H1 (cell line): ENCODE results near the gene RBM46. TPM values are rescaled to one million over a fixed set of nuclear protein-coding genes. Genes with fewer than 3 reads are reported as not detected.

Source experiments
- CTCF ChIA-PET: fragments of 300-600 bp; sonication (Branson Sonifier 250); formaldehyde crosslinking; loops from one replicate; lab custom pipeline; 2021; ENCODE audit not compliant: partially characterized antibody; lab: Charles Lee
- POLR2A ChIA-PET: fragments of 300-600 bp; sonication (Branson Sonifier 250); formaldehyde crosslinking; loops from one replicate; lab custom pipeline; 2021; ENCODE audit warnings: inconsistent platforms; ENCODE audit not compliant: partially characterized antibody; lab: Charles Lee
- DNase-seq, 2 experiments: peaks; one replicate each; pipeline versions ENCODE4 v3.0.0 to v3.0.0-alpha.2; 2010 to 2022; ENCODE audit warnings: low spot score in 2 of 2, low read depth in 1 of 2, mixed read lengths in 1 of 2
- FAIRE-seq: peaks from 2 replicates; lab custom pipeline; 2011; peaks lifted over from hg19 to GRCh38; lab: Jason Lieb, UNC
- H2AFZ ChIP-seq: 2 replicates; pipeline ENCODE4 v1.8.1; 2012; ENCODE audit warnings: low read length, inconsistent platforms
- H2AK5ac ChIP-seq: 2 replicates; pipeline ENCODE4 v1.6.1; 2013; ENCODE audit warnings: low read depth, low read length
- H2BK120ac ChIP-seq: replicated peaks from 2 replicates; pipeline ENCODE3; 2013; ENCODE audit warnings: low read depth, low read length, inconsistent platforms
- H2BK12ac ChIP-seq: 2 replicates; pipeline ENCODE4 v1.6.1; 2013; ENCODE audit warnings: low read depth, low read length
- H2BK15ac ChIP-seq: 2 replicates; pipeline ENCODE4 v1.6.1; 2013; ENCODE audit warnings: low read length
- H2BK20ac ChIP-seq: 2 replicates; pipeline ENCODE4 v1.6.1; 2013; ENCODE audit warnings: low read length
- H2BK5ac ChIP-seq: 2 replicates; pipeline ENCODE4 v1.6.1; 2013; ENCODE audit warnings: low read depth, low read length
- H3K14ac ChIP-seq: 2 replicates; pipeline ENCODE4 v1.6.1; 2013; ENCODE audit warnings: inconsistent platforms; ENCODE audit not compliant: insufficient read length
- H3K18ac ChIP-seq: 2 replicates; pipeline ENCODE4 v1.6.1; 2013; ENCODE audit warnings: low read length; ENCODE audit errors: extremely low read depth
- H3K23ac ChIP-seq: 2 replicates; pipeline ENCODE4 v1.6.1; 2013; ENCODE audit warnings: inconsistent platforms; ENCODE audit not compliant: insufficient read length
- H3K23me2 ChIP-seq: 2 replicates; pipeline ENCODE4 v1.6.1; 2013; ENCODE audit warnings: low read depth, low read length
- H3K27ac ChIP-seq: 2 replicates; pipeline ENCODE4 v1.6.1; 2011; ENCODE audit warnings: low read depth, low read length, inconsistent platforms
- H3K27me3 ChIP-seq, 4 experiments: replicated peaks in 1 of 4; 1 replicate in 1 of 4; 2 replicates in 3 of 4; pipeline versions ENCODE4 v1.6.1 to v1.8.1; 2011 to 2013; ENCODE audit warnings: low read length in 3 of 4, mild to moderate bottlenecking in 3 of 4, inconsistent platforms in 2 of 4, mixed read lengths in 2 of 4, moderate library complexity in 1 of 4; ENCODE audit not compliant: control insufficient read depth in 3 of 4, insufficient read depth in 3 of 4; ENCODE audit errors: extremely low read depth in 1 of 4
- H3K36me3 ChIP-seq, 4 experiments: 2 replicates each; pipeline versions ENCODE4 v1.6.1 to v1.8.1; 2011 to 2013; ENCODE audit warnings: mild to moderate bottlenecking in 4 of 4, low read length in 3 of 4, moderate library complexity in 2 of 4, control low read depth in 1 of 4, inconsistent platforms in 1 of 4; ENCODE audit not compliant: insufficient read depth in 4 of 4, control insufficient read depth in 2 of 4
- H3K4ac ChIP-seq: replicated peaks from 2 replicates; pipeline ENCODE3; 2013; ENCODE audit warnings: low read length, low read depth, mixed read lengths, inconsistent platforms; ENCODE audit not compliant: insufficient read length
- H3K4me1 ChIP-seq, 4 experiments: replicated peaks in 1 of 4; 1 replicate in 1 of 4; 2 replicates in 3 of 4; pipeline versions ENCODE4 v1.6.1 to v1.8.1; 2011 to 2013; ENCODE audit warnings: low read length in 3 of 4, inconsistent platforms in 2 of 4, mixed read lengths in 1 of 4; ENCODE audit not compliant: insufficient read depth in 4 of 4, control insufficient read depth in 3 of 4
- H3K4me2 ChIP-seq, 2 experiments: 2 replicates each; pipeline versions ENCODE4 v1.6.1 to v1.8.1; 2011 to 2013; ENCODE audit warnings: low read depth in 2 of 2, low read length in 2 of 2, control low read depth in 1 of 2, inconsistent platforms in 1 of 2, mild to moderate bottlenecking in 1 of 2; ENCODE audit not compliant: insufficient read depth in 1 of 2
- H3K4me3 ChIP-seq, 4 experiments: fragments of 200-600, 300-600 bp in 1 of 4; sonication (generic), shearing (Covaris generic), sonication (Bioruptor Twin) in 1 of 4; 2 replicates each; pipeline versions ENCODE4 v1.5.1 to v1.8.1; 2011 to 2016; ENCODE audit warnings: low read length in 4 of 4, low read depth in 3 of 4, control low read depth in 2 of 4, inconsistent platforms in 2 of 4, mild to moderate bottlenecking in 2 of 4, mixed read lengths in 1 of 4, moderate library complexity in 1 of 4; ENCODE audit not compliant: insufficient read depth in 2 of 4; ENCODE audit errors: extremely low read depth in 1 of 4
- H3K56ac ChIP-seq: replicated peaks from 2 replicates; pipeline ENCODE3; 2013; ENCODE audit warnings: low read depth, mild to moderate bottlenecking, mixed read lengths, low read length, inconsistent platforms; ENCODE audit not compliant: insufficient read length
- H3K79me1 ChIP-seq: 2 replicates; pipeline ENCODE4 v1.6.1; 2013; ENCODE audit warnings: low read depth, low read length, control low read depth
- H3K79me2 ChIP-seq, 2 experiments: 2 replicates each; pipeline versions ENCODE4 v1.6.1 to v1.8.1; 2012 to 2013; ENCODE audit warnings: low read length in 2 of 2, mild to moderate bottlenecking in 2 of 2, inconsistent platforms in 1 of 2; ENCODE audit not compliant: insufficient read depth in 2 of 2, control insufficient read depth in 1 of 2
- H3K9ac ChIP-seq, 4 experiments: replicated peaks in 1 of 4; 1 replicate in 1 of 4; 2 replicates in 3 of 4; pipeline versions ENCODE4 v1.6.1 to v1.8.1; 2011 to 2013; ENCODE audit warnings: low read depth in 3 of 4, low read length in 3 of 4, control low read depth in 2 of 4, mild to moderate bottlenecking in 2 of 4, moderate library complexity in 2 of 4, inconsistent platforms in 1 of 4; ENCODE audit errors: extremely low read depth in 1 of 4
- H3K9me3 ChIP-seq, 2 experiments: 2 replicates each; pipeline versions ENCODE4 v1.6.1 to v1.8.1; 2012 to 2013; ENCODE audit warnings: mild to moderate bottlenecking in 2 of 2, moderate library complexity in 2 of 2, control low read depth in 1 of 2, inconsistent platforms in 1 of 2, low read depth in 1 of 2, low read length in 1 of 2, mixed read lengths in 1 of 2; ENCODE audit not compliant: insufficient read depth in 2 of 2
- H4K20me1 ChIP-seq, 2 experiments: replicated peaks in 1 of 2; 2 replicates each; pipeline versions ENCODE3 to v1.8.1; 2011 to 2013; ENCODE audit warnings: inconsistent platforms in 2 of 2, low read length in 2 of 2, mild to moderate bottlenecking in 1 of 2; ENCODE audit not compliant: insufficient read depth in 2 of 2, control insufficient read depth in 1 of 2
- H4K5ac ChIP-seq: 2 replicates; pipeline ENCODE4 v1.6.1; 2013; ENCODE audit warnings: low read length, low read depth, mixed read lengths, inconsistent platforms; ENCODE audit not compliant: insufficient read length
- H4K8ac ChIP-seq: 2 replicates; pipeline ENCODE4 v1.8.0; 2013; ENCODE audit warnings: mild to moderate bottlenecking, moderate library complexity, low read length, inconsistent platforms; ENCODE audit not compliant: insufficient read depth; ENCODE audit errors: extremely low read depth
- H4K91ac ChIP-seq: replicated peaks from 2 replicates; pipeline ENCODE3; 2013; ENCODE audit warnings: low read length, mixed read lengths, inconsistent platforms; ENCODE audit not compliant: insufficient read length
- CEBPB ChIP-seq: IDR thresholded peaks from 2 replicates; pipeline ENCODE4 v1.6.1; 2012; ENCODE audit warnings: low read depth, low read length
- FOSL1 ChIP-seq: IDR thresholded peaks from 2 replicates; pipeline ENCODE4 v1.6.1; 2011; ENCODE audit warnings: mild to moderate bottlenecking, low read depth, low read length, moderate library complexity; ENCODE audit not compliant: insufficient read depth
- GABPA ChIP-seq: IDR thresholded peaks from 2 replicates; pipeline ENCODE4 v1.6.1; 2011; ENCODE audit warnings: mild to moderate bottlenecking, low read length, moderate library complexity, borderline replicate concordance; ENCODE audit not compliant: insufficient read depth
- GTF2F1 ChIP-seq: IDR thresholded peaks from 2 replicates; pipeline ENCODE4 v1.6.1; 2012; ENCODE audit warnings: low read depth, low read length, improper control_type of control experiment, borderline replicate concordance
- NRF1 ChIP-seq: IDR thresholded peaks from 2 replicates; pipeline ENCODE4 v1.6.1; 2011; ENCODE audit warnings: mild to moderate bottlenecking, low read depth, low read length, improper control_type of control experiment
- RAD21 ChIP-seq, 2 experiments: IDR thresholded peaks in 1 of 2; conservative IDR thresholded peaks in 1 of 2; 2 replicates each; pipeline ENCODE4 v1.6.1; 2011; ENCODE audit warnings: low read depth in 2 of 2, low read length in 2 of 2, improper control_type of control experiment in 1 of 2, inconsistent platforms in 1 of 2, mild to moderate bottlenecking in 1 of 2, moderate library complexity in 1 of 2
- RNF2 ChIP-seq: fragments of 200-900, 300-1000 bp; sonication (generic); IDR thresholded peaks from 2 replicates; pipeline ENCODE4 v1.7.1; 2016; ENCODE audit warnings: borderline replicate concordance, low read depth, mild to moderate bottlenecking, antibody characterized with exemption, low read length; ENCODE audit not compliant: poor library complexity, severe bottlenecking; ENCODE audit errors: missing control alignments
- SP1 ChIP-seq: IDR thresholded peaks from 2 replicates; pipeline ENCODE4 v1.6.1; 2011; ENCODE audit warnings: low read depth, low read length
- SP2 ChIP-seq: IDR thresholded peaks from 2 replicates; pipeline ENCODE4 v1.6.1; 2012; ENCODE audit warnings: mild to moderate bottlenecking, low read length, inconsistent platforms
- WGBS, 2 experiments: shearing (Covaris generic) in 1 of 2; methylation state at CpG; one replicate each; pipeline versions ENCODE4 v1.1.6 to v1.1.7; 2013 to 2015; ENCODE audit warnings: low lambda C conversion rate in 2 of 2, mixed read lengths in 2 of 2, inconsistent platforms in 1 of 2, low coverage in 1 of 2, missing lambda C conversion rate in 1 of 2; ENCODE audit not compliant: insufficient replicate concordance in 2 of 2, insufficient coverage in 1 of 2, insufficient read length in 1 of 2; ENCODE audit errors: extremely low coverage in 1 of 2, missing lambda C conversion rate in 1 of 2; 5-methylcytosine and 5-hydroxymethylcytosine counted together
- polyA plus RNA-seq, 7 experiments: library from polyadenylated mRNA; depleted of rRNA in 3 of 7; stranded (reverse) in 5 of 7; unstranded in 2 of 7; fragments of >200 nt in 5 of 7; fragments of 200-250 nt in 2 of 7; gene quantifications; 1 replicate in 5 of 7; 2 replicates in 1 of 7; 4 replicates in 1 of 7; pipeline versions ENCODE4 v1.2.1 to v1.2.3, GENCODE V29; 2011 to 2013; ENCODE audit warnings: missing spikeins in 2 of 7, mixed read lengths in 2 of 7
- total RNA-seq: library from RNA; stranded (reverse); fragmentation: NEBNext Ultra II Directional; extraction: Animal tissue kit (Norgen Biotek cat#: 25700); gene quantifications from 2 replicates; pipeline ENCODE4 v1.2.1, GENCODE V29; 2021
- TF ChIP-seq, protein P1 (sequence below), 3 experiments: IDR thresholded peaks; 1 replicate in 2 of 3; 2 replicates in 1 of 3; pipeline versions ENCODE4 v1.5.1 to v1.6.1; 2011; ENCODE audit warnings: low read length in 3 of 3, mild to moderate bottlenecking in 3 of 3, inconsistent platforms in 2 of 3, low read depth in 1 of 3, moderate library complexity in 1 of 3; ENCODE audit not compliant: insufficient read depth in 1 of 3; ENCODE audit errors: control extremely low read depth in 1 of 3

Gene RBM46
- total and polyA plus RNA-seq, 2 of the 8 experiments (the other 6 are each of a cell fraction or from before 2014, with no cell fraction given) = 0.12 to 0.54 TPM

DNA sequence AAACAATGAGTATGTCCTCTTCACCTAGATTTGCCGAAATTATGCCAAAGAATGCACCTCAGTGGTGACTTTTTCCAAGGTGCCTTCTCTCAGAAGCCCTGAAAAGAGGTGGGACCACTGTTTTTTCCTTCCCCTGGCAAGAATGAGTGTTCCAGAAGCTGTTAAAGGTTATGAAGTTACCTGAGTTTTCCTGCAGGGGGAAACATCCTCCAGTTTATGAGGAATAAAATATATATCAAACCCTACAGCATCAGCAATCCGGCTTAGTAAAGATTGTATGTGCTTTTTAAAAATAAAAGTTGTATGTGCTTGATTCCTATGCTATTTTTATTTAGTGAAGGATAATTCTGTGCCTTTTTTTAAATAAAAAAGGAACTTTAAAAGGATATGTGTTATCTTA lies 73.3 kb downstream of the RBM46 start:
- Histone ChIP-seq H2BK120ac (no peak overlapping the region), H4K20me1 (no peaks in the 10 kb centered on the region), H3K27me3 (no peaks in the 10 kb centered on the region), H2AFZ (no peak overlapping the region), H3K4ac (no peak overlapping the region), H2BK12ac (no peak overlapping the region), H3K23me2 (no peaks in the 10 kb centered on the region), H3K4me1 (no peaks in the 10 kb centered on the region), H3K9ac (no peak overlapping the region), H3K9me3 (no peaks in the 10 kb centered on the region), H3K4me2 (no peak overlapping the region), H3K56ac (no peak overlapping the region), H3K27ac (no peak overlapping the region), H2AK5ac (no peak overlapping the region), H3K36me3 (no peaks in the 10 kb centered on the region), H3K14ac (no peak overlapping the region), H4K8ac (no peak overlapping the region), H2BK15ac (no peak overlapping the region), H4K5ac (no peak overlapping the region), H3K4me3 (no peak overlapping the region), H3K18ac (no peak overlapping the region), H3K79me2 (no peaks in the 10 kb centered on the region), H4K91ac (no peak overlapping the region), H2BK20ac (no peak overlapping the region), H3K79me1 (no peaks in the 10 kb centered on the region), H3K23ac (no peak overlapping the region), H2BK5ac (no peak overlapping the region)
- CTCF ChIA-PET = interaction anchor here (0.7 to 6.3 kb wide), 17 partner anchors 9 to 139 kb away, joined by 3 to 76 read pairs (median 3); no protein-coding TSS in a partner anchor
- DNase-seq (no peak), FAIRE-seq (peak; percentile 82)
- POLR2A ChIA-PET = no interaction called here
- WGBS, 2 experiments = 67% methylated on average over 2 of the region's 2 CpGs; no CpG with 5 or more reads in 1 of the 2 experiments
- TF ChIP-seq RNF2 = no peak
- TF ChIP-seq, protein P1, sequence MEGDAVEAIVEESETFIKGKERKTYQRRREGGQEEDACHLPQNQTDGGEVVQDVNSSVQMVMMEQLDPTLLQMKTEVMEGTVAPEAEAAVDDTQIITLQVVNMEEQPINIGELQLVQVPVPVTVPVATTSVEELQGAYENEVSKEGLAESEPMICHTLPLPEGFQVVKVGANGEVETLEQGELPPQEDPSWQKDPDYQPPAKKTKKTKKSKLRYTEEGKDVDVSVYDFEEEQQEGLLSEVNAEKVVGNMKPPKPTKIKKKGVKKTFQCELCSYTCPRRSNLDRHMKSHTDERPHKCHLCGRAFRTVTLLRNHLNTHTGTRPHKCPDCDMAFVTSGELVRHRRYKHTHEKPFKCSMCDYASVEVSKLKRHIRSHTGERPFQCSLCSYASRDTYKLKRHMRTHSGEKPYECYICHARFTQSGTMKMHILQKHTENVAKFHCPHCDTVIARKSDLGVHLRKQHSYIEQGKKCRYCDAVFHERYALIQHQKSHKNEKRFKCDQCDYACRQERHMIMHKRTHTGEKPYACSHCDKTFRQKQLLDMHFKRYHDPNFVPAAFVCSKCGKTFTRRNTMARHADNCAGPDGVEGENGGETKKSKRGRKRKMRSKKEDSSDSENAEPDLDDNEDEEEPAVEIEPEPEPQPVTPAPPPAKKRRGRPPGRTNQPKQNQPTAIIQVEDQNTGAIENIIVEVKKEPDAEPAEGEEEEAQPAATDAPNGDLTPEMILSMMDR (IDR thresholded peaks at IDR 0.05; ENCODE audit: control extremely low read depth in 1 of 3, insufficient read depth in 1 of 3, low read depth in 1 of 3, low read length in 3 of 3) = peak in 2 of 3 experiments; percentile 37 to 55; a peak in 2 of 4 replicates
- TF ChIP-seq RAD21 (IDR thresholded peaks at IDR 0.05 in 1 of 2, conservative IDR thresholded peaks at IDR 0.05 in 1 of 2; ENCODE audit: low read depth in 2 of 2, low read length in 2 of 2) = peak; percentile 59 to 60
- no peak for TF ChIP-seq CEBPB
- TF ChIP-seq SP1 = no peak
- no peak for TF ChIP-seq GTF2F1
- TF ChIP-seq GABPA = no peak
- no peak for TF ChIP-seq FOSL1
- no peak for TF ChIP-seq NRF1
- TF ChIP-seq SP2 = no peak
